ENCODE data around the gene NHLRC4. TPM values are rescaled to one million over a fixed set of nuclear protein-coding genes. Genes with fewer than 3 reads are reported as not detected.

The NHLRC4 gene
- total and polyA plus RNA-seq, 2 of the 8 experiments (the other 6 are each of a cell fraction or from before 2014, with no cell fraction given), result 0.60 to 0.76 TPM

- TF ChIP-seq, protein P1, sequence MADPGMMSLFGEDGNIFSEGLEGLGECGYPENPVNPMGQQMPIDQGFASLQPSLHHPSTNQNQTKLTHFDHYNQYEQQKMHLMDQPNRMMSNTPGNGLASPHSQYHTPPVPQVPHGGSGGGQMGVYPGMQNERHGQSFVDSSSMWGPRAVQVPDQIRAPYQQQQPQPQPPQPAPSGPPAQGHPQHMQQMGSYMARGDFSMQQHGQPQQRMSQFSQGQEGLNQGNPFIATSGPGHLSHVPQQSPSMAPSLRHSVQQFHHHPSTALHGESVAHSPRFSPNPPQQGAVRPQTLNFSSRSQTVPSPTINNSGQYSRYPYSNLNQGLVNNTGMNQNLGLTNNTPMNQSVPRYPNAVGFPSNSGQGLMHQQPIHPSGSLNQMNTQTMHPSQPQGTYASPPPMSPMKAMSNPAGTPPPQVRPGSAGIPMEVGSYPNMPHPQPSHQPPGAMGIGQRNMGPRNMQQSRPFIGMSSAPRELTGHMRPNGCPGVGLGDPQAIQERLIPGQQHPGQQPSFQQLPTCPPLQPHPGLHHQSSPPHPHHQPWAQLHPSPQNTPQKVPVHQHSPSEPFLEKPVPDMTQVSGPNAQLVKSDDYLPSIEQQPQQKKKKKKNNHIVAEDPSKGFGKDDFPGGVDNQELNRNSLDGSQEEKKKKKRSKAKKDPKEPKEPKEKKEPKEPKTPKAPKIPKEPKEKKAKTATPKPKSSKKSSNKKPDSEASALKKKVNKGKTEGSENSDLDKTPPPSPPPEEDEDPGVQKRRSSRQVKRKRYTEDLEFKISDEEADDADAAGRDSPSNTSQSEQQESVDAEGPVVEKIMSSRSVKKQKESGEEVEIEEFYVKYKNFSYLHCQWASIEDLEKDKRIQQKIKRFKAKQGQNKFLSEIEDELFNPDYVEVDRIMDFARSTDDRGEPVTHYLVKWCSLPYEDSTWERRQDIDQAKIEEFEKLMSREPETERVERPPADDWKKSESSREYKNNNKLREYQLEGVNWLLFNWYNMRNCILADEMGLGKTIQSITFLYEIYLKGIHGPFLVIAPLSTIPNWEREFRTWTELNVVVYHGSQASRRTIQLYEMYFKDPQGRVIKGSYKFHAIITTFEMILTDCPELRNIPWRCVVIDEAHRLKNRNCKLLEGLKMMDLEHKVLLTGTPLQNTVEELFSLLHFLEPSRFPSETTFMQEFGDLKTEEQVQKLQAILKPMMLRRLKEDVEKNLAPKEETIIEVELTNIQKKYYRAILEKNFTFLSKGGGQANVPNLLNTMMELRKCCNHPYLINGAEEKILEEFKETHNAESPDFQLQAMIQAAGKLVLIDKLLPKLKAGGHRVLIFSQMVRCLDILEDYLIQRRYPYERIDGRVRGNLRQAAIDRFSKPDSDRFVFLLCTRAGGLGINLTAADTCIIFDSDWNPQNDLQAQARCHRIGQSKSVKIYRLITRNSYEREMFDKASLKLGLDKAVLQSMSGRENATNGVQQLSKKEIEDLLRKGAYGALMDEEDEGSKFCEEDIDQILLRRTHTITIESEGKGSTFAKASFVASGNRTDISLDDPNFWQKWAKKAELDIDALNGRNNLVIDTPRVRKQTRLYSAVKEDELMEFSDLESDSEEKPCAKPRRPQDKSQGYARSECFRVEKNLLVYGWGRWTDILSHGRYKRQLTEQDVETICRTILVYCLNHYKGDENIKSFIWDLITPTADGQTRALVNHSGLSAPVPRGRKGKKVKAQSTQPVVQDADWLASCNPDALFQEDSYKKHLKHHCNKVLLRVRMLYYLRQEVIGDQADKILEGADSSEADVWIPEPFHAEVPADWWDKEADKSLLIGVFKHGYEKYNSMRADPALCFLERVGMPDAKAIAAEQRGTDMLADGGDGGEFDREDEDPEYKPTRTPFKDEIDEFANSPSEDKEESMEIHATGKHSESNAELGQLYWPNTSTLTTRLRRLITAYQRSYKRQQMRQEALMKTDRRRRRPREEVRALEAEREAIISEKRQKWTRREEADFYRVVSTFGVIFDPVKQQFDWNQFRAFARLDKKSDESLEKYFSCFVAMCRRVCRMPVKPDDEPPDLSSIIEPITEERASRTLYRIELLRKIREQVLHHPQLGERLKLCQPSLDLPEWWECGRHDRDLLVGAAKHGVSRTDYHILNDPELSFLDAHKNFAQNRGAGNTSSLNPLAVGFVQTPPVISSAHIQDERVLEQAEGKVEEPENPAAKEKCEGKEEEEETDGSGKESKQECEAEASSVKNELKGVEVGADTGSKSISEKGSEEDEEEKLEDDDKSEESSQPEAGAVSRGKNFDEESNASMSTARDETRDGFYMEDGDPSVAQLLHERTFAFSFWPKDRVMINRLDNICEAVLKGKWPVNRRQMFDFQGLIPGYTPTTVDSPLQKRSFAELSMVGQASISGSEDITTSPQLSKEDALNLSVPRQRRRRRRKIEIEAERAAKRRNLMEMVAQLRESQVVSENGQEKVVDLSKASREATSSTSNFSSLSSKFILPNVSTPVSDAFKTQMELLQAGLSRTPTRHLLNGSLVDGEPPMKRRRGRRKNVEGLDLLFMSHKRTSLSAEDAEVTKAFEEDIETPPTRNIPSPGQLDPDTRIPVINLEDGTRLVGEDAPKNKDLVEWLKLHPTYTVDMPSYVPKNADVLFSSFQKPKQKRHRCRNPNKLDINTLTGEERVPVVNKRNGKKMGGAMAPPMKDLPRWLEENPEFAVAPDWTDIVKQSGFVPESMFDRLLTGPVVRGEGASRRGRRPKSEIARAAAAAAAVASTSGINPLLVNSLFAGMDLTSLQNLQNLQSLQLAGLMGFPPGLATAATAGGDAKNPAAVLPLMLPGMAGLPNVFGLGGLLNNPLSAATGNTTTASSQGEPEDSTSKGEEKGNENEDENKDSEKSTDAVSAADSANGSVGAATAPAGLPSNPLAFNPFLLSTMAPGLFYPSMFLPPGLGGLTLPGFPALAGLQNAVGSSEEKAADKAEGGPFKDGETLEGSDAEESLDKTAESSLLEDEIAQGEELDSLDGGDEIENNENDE (IDR thresholded peaks at IDR 0.05; ENCODE audit: insufficient replicate concordance, low read length), result no peak
- TF ChIP-seq POLR2A (IDR thresholded peaks at IDR 0.05; ENCODE audit: control extremely low read depth in 1 of 2, low read depth in 2 of 2, low read length in 2 of 2), result no peak
- TF ChIP-seq EZH2 (IDR thresholded peaks at IDR 0.05; ENCODE audit: low read depth, low read length, severe bottlenecking), result no peak
- TF ChIP-seq MAX (IDR thresholded peaks at IDR 0.05), result no peak
- no peak for TF ChIP-seq RXRA (IDR thresholded peaks at IDR 0.05; ENCODE audit: insufficient read depth, low read depth, low read length)
- no peak for TF ChIP-seq ZNF274 (IDR thresholded peaks at IDR 0.05; ENCODE audit: borderline replicate concordance, extremely low read depth, low read length)
- TF ChIP-seq RAD21 (IDR thresholded peaks at IDR 0.05 in 1 of 2, conservative IDR thresholded peaks at IDR 0.05 in 1 of 2; ENCODE audit: low read depth in 2 of 2, low read length in 2 of 2), result no peak
- no peak for TF ChIP-seq CBX8 (IDR thresholded peaks at IDR 0.05; ENCODE audit: borderline replicate concordance, low read depth, low read length)
- no peak for TF ChIP-seq HDAC6 (IDR thresholded peaks at IDR 0.05; ENCODE audit: low read depth, low read length)
- TF ChIP-seq BACH1 (IDR thresholded peaks at IDR 0.05; ENCODE audit: low read length), result no peak
- no peak for TF ChIP-seq SUZ12 (IDR thresholded peaks at IDR 0.05; ENCODE audit: low read length)
Observed at GRCh38 chr16:615122-615521, 48.3 kb downstream of the NHLRC4 start (continued).

All from H1 (cell line).